Activated effector memory CD4-positive, alpha-beta T cell treated with Interleukin-2 at 50 U/mL for 16 hours (primary cell): ENCODE data around the gene ART5.
"Not testable (repeated sequence)": the region's sequence is repeated elsewhere in the genome, so short reads cannot be mapped to it uniquely, and the experiment has no call there.

ENCODE experiments used
- DNase-seq: peaks from one replicate; pipeline ENCODE4 v3.0.0-alpha.2; 2020

Gene ART5

GRCh38 chr11:3657331-3657730, 15.5 kb upstream of the ART5 start:
- DNase-seq, result not testable (repeated sequence)

GRCh38 chr11:3655547-3655946, 13.8 kb upstream of the ART5 start:
- no peak for DNase-seq

GRCh38 chr11:3652514-3652913, 10.7 kb upstream of the ART5 start:
- DNase-seq, result not testable (repeated sequence)

- DNase-seq, result not testable (repeated sequence)
Measured at GRCh38 chr11:3649374-3649773, 7.6 kb upstream of the ART5 start.

- not testable (repeated sequence) for DNase-seq
Measured at GRCh38 chr11:3648843-3649242, 7.1 kb upstream of the ART5 start.

- DNase-seq, result no peak
Measured at GRCh38 chr11:3645552-3645951, 3.8 kb upstream of the ART5 start.

GRCh38 chr11:3644817-3645235, 3.0 kb upstream of the ART5 start, which contains the start of gene ART1:
TSS of gene ART1 (plus strand) at chr11:3645128. CDS start at chr11:3659214, 14,086 bp downstream.
- DNase-seq, result no peak

- not testable (repeated sequence) for DNase-seq
Measured at GRCh38 chr11:3643102-3643546, 1.3 kb upstream of the ART5 start.

- peak; percentile 73 for DNase-seq
Measured at GRCh38 chr11:3642071-3642951, 519 bp upstream of the ART5 start.

GRCh38 chr11:3641191-3641590, 601 bp downstream of the ART5 start:
- DNase-seq, result no peak

GRCh38 chr11:3639841-3640240, 2.0 kb downstream of the ART5 start:
- DNase-seq, result no peak

GRCh38 chr11:3638513-3638912, 3.3 kb downstream of the ART5 start:
- no peak for DNase-seq

- no peak for DNase-seq
Measured at GRCh38 chr11:3637201-3637600, 4.6 kb downstream of the ART5 start.

GRCh38 chr11:3635641-3636375, 6.0 kb downstream of the ART5 start:
- no peak for DNase-seq

- DNase-seq, result no peak
Measured at GRCh38 chr11:3632070-3632660, 9.6 kb downstream of the ART5 start.

- DNase-seq, result no peak
Measured at GRCh38 chr11:3631331-3631730, 10.5 kb downstream of the ART5 start.

GRCh38 chr11:3627291-3627690, 14.5 kb downstream of the ART5 start:
- no peak for DNase-seq

- no peak for DNase-seq
Measured at GRCh38 chr11:3626250-3626960, 15.4 kb downstream of the ART5 start.

GRCh38 chr11:3623767-3624458, 17.9 kb downstream of the ART5 start:
- no peak for DNase-seq

- DNase-seq, result no peak
Measured at GRCh38 chr11:3623121-3623520, 18.7 kb downstream of the ART5 start.

GRCh38 chr11:3622521-3622920, 19.3 kb downstream of the ART5 start:
- no peak for DNase-seq

GRCh38 chr11:3617990-3618389, 23.8 kb downstream of the ART5 start:
- no peak for DNase-seq
